Measurements from ENCODE around the gene HSF4. TPM values are rescaled to one million over a fixed set of nuclear protein-coding genes. Genes with fewer than 3 reads are reported as not detected.
"Not testable (repeated sequence)": the region's sequence is repeated elsewhere in the genome, so short reads cannot be mapped to it uniquely, and the experiment has no call there.

HSF4 gene
- polyA plus RNA-seq, 2 of the 4 experiments (the other 2 are of a cell fraction): 8.3 to 15.3 TPM

- Histone ChIP-seq H3K27ac (no peak overlapping the region), H3K9me3 (no peaks in the 10 kb centered on the region), H3K4me3 (no peak overlapping the region), H3K4me2 (no peak overlapping the region), H3K4me1 (peaks cover 11% of the 10 kb centered on the region)
- TF ChIP-seq CEBPB (IDR thresholded peaks at IDR 0.05) (no peak), MYC (IDR thresholded peaks at IDR 0.05; ENCODE audit: borderline replicate concordance, low read length) (no peak), TP53 (CRISPR knock-in tag; IDR thresholded peaks at IDR 0.05) (no peak), CBX2 (IDR thresholded peaks at IDR 0.05; ENCODE audit: borderline replicate concordance, low read depth) (no peak), ESRRA (IDR thresholded peaks at IDR 0.05; ENCODE audit: borderline replicate concordance, low read length) (no peak)
- TF ChIP-seq, protein P1, sequence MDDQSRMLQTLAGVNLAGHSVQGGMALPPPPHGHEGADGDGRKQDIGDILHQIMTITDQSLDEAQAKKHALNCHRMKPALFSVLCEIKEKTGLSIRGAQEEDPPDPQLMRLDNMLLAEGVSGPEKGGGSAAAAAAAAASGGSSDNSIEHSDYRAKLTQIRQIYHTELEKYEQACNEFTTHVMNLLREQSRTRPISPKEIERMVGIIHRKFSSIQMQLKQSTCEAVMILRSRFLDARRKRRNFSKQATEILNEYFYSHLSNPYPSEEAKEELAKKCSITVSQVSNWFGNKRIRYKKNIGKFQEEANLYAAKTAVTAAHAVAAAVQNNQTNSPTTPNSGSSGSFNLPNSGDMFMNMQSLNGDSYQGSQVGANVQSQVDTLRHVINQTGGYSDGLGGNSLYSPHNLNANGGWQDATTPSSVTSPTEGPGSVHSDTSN (IDR thresholded peaks at IDR 0.05): no peak
- POLR2A ChIA-PET: no interaction called here
- FAIRE-seq: no peak
- no peak for ATAC-seq
- no peak for DNase-seq (ENCODE audit: low read depth in 1 of 2, low spot score in 1 of 2)
- CTCF ChIA-PET: interaction anchor here (1.0 to 3.2 kb wide), 5 partner anchors 13 to 159 kb away, joined by 3 to 11 read pairs (median 5); partner anchors contain the start of gene CES3
- 63% methylated on average over 5 of the region's 5 CpGs for WGBS (ENCODE audit: missing lambda C conversion rate)
These were observed 44.5 kb upstream of the HSF4 start for GRCh38 chr16:67120025-67120424.

GRCh38 chr16:67122799-67123198, 41.7 kb upstream of the HSF4 start:
- FAIRE-seq: not testable (repeated sequence)

DNA sequence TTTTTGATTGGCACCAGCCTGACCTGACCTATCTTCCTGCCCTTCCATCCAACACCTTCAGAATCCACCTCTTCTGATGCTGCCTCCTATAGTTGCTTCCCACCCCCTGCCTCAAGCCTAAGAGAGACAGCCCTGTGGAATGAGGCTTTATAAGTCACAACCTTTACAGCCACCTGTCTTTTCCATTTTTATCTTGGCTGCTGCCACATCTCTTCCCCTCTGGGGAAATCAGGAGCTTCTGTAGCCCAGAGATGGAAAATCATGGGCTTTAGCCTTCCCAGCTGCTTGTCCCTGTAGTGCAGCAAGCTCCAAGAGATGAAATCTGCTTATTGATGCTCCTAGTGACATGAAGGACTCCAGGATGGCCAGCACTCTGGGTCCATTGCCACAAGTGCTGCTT, 36.1 kb upstream of the HSF4 start:
- FAIRE-seq (no peak), DNase-seq (ENCODE audit: low read depth in 1 of 2, low spot score in 1 of 2) (no peak), ATAC-seq (no peak)
- Histone ChIP-seq H3K4me2 (no peak overlapping the region), H3K9me3 (no peaks in the 10 kb centered on the region), H3K27ac (no peak overlapping the region), H3K4me3 (no peak overlapping the region), H3K4me1 (no peaks in the 10 kb centered on the region)
- CTCF ChIA-PET: interaction anchor here (1.1 to 3.6 kb wide), 7 partner anchors 13 to 152 kb away, joined by 3 to 18 read pairs (median 5); no protein-coding TSS in a partner anchor
- TF ChIP-seq CHD2 (IDR thresholded peaks at IDR 0.05; ENCODE audit: low read length, partially characterized antibody): no peak
- TF ChIP-seq EP300 (IDR thresholded peaks at IDR 0.05): no peak
- no peak for TF ChIP-seq TP53 (CRISPR knock-in tag; IDR thresholded peaks at IDR 0.05)
- TF ChIP-seq KDM1A (IDR thresholded peaks at IDR 0.05; ENCODE audit: low read depth): no peak
- TF ChIP-seq CBX8 (IDR thresholded peaks at IDR 0.05): no peak
- TF ChIP-seq ESRRA (IDR thresholded peaks at IDR 0.05; ENCODE audit: borderline replicate concordance, low read length): no peak
- no peak for TF ChIP-seq BHLHE40 (IDR thresholded peaks at IDR 0.05; ENCODE audit: low read depth, low read length)
- no peak for TF ChIP-seq RAD21 (conservative IDR thresholded peaks at IDR 0.05 in 1 of 2, IDR thresholded peaks at IDR 0.05 in 1 of 2)
- no peak for TF ChIP-seq FOSB (CRISPR knock-in tag; IDR thresholded peaks at IDR 0.05)
- TF ChIP-seq, protein P2, sequence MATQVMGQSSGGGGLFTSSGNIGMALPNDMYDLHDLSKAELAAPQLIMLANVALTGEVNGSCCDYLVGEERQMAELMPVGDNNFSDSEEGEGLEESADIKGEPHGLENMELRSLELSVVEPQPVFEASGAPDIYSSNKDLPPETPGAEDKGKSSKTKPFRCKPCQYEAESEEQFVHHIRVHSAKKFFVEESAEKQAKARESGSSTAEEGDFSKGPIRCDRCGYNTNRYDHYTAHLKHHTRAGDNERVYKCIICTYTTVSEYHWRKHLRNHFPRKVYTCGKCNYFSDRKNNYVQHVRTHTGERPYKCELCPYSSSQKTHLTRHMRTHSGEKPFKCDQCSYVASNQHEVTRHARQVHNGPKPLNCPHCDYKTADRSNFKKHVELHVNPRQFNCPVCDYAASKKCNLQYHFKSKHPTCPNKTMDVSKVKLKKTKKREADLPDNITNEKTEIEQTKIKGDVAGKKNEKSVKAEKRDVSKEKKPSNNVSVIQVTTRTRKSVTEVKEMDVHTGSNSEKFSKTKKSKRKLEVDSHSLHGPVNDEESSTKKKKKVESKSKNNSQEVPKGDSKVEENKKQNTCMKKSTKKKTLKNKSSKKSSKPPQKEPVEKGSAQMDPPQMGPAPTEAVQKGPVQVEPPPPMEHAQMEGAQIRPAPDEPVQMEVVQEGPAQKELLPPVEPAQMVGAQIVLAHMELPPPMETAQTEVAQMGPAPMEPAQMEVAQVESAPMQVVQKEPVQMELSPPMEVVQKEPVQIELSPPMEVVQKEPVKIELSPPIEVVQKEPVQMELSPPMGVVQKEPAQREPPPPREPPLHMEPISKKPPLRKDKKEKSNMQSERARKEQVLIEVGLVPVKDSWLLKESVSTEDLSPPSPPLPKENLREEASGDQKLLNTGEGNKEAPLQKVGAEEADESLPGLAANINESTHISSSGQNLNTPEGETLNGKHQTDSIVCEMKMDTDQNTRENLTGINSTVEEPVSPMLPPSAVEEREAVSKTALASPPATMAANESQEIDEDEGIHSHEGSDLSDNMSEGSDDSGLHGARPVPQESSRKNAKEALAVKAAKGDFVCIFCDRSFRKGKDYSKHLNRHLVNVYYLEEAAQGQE (IDR thresholded peaks at IDR 0.05): no peak
- TF ChIP-seq, protein P3, sequence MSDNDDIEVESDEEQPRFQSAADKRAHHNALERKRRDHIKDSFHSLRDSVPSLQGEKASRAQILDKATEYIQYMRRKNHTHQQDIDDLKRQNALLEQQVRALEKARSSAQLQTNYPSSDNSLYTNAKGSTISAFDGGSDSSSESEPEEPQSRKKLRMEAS (IDR thresholded peaks at IDR 0.05): no peak
- POLR2A ChIA-PET: no interaction called here

More at GRCh38 chr16:67122799-67123198, 41.7 kb upstream of the HSF4 start:
- H3K4me2 ChIP-seq; POLR2A ChIA-PET; H3K27ac ChIP-seq; H3K9me3 ChIP-seq; H3K4me1 ChIP-seq; ATAC-seq; H3K4me3 ChIP-seq; DNase-seq (ENCODE audit: low read depth in 1 of 2, low spot score in 1 of 2): not testable (repeated sequence)
- whole genome bisulfite sequencing (ENCODE audit: missing lambda C conversion rate): 90% methylated on average over 5 of the region's 5 CpGs
- CTCF ChIA-PET: interaction anchor here (1.0 kb wide), 1 partner anchor 40 kb away, joined by 5 read pairs; no protein-coding TSS in a partner anchor

- no peaks in the 10 kb centered on the region for H3K9me3 ChIP-seq
- no peak overlapping the region for H3K27ac ChIP-seq
- H3K4me1 ChIP-seq: no peaks in the 10 kb centered on the region
- no peak overlapping the region for H3K4me3 ChIP-seq
- ChIA-PET POLR2A (no interaction called here), CTCF (interaction anchor here (0.9 to 3.6 kb wide), 7 partner anchors 10 to 152 kb away, joined by 3 to 18 read pairs (median 5); no protein-coding TSS in a partner anchor)
- WGBS (ENCODE audit: missing lambda C conversion rate): 77% methylated on average over 3 of the region's 3 CpGs
- ATAC-seq: no peak
- FAIRE-seq: no peak
- no peak overlapping the region for H3K4me2 ChIP-seq
- no peak for DNase-seq (ENCODE audit: low read depth in 1 of 2, low spot score in 1 of 2)
- TF ChIP-seq CTCF (IDR thresholded peaks at IDR 0.05) (no peak), HES2 (IDR thresholded peaks at IDR 0.05) (no peak), CBX2 (IDR thresholded peaks at IDR 0.05; ENCODE audit: borderline replicate concordance, low read depth) (no peak), HEYL (CRISPR knock-in tag; IDR thresholded peaks at IDR 0.05) (no peak), HOXB13 (CRISPR knock-in tag; IDR thresholded peaks at IDR 0.05; ENCODE audit: low read depth) (no peak), JUNB (IDR thresholded peaks at IDR 0.05) (no peak), KDM1A (IDR thresholded peaks at IDR 0.05; ENCODE audit: low read depth) (no peak), POLR2AphosphoS2 (conservative IDR thresholded peaks at IDR 0.05; ENCODE audit: low read length) (no peak), ATOH8 (CRISPR knock-in tag; IDR thresholded peaks at IDR 0.05; ENCODE audit: low read depth) (no peak)
These were observed 35.7 kb upstream of the HSF4 start for GRCh38 chr16:67128887-67129286.
